Endothelial cell of umbilical vein (primary cell): ENCODE data around the gene DOK1. TPM values are rescaled to one million over a fixed set of nuclear protein-coding genes. Genes with fewer than 3 reads are reported as not detected.

Experiments
- BruUV-seq: library from RNA; stranded (reverse); fragments of 400-500 nt; replicated peaks from 2 replicates; lab custom pipeline; 2021; lab: Mats Ljungman, UMichigan
- CTCF ChIA-PET: fragments of 300-600, 350-600 bp; sonication (Branson Sonifier 250); formaldehyde crosslinking; loops from one replicate; lab custom pipeline; 2021; ENCODE audit warnings: antibody characterized with exemption, inconsistent platforms; lab: Charles Lee
- POLR2A ChIA-PET: fragments of 300-600, 350-600 bp; sonication (Branson Sonifier 250); formaldehyde crosslinking; loops from one replicate; lab custom pipeline; 2021; ENCODE audit warnings: antibody characterized with exemption, inconsistent platforms; lab: Charles Lee
- DNase-seq: peaks from one replicate; pipeline ENCODE4 v3.0.0-alpha.2; 2011; ENCODE audit warnings: low read depth, low spot score
- FAIRE-seq: peaks from 2 replicates; lab custom pipeline; 2011; peaks lifted over from hg19 to GRCh38; lab: Jason Lieb, UNC
- H2AFZ ChIP-seq: 2 replicates; pipeline ENCODE4 v1.6.0; 2012; ENCODE audit warnings: low read depth, low read length, control low read depth, inconsistent platforms
- H3K27ac ChIP-seq: 2 replicates; pipeline ENCODE4 v1.5.1; 2011; ENCODE audit warnings: low read depth, mild to moderate bottlenecking, control low read depth, low read length, moderate library complexity; ENCODE audit not compliant: insufficient read depth
- H3K27me3 ChIP-seq, 2 experiments: 2 replicates each; pipeline versions ENCODE4 v1.6.0 to v1.6.1; 2011; ENCODE audit warnings: low read length in 2 of 2, mixed read lengths in 1 of 2; ENCODE audit not compliant: control insufficient read depth in 2 of 2, insufficient read depth in 2 of 2
- H3K36me3 ChIP-seq, 2 experiments: 2 replicates in 1 of 2; 3 replicates in 1 of 2; pipeline ENCODE4 v1.5.1; 2011; ENCODE audit warnings: low read length in 2 of 2, mild to moderate bottlenecking in 1 of 2, moderate library complexity in 1 of 2; ENCODE audit not compliant: control insufficient read depth in 2 of 2, insufficient read depth in 2 of 2; ENCODE audit errors: extremely low read depth in 1 of 2
- H3K4me1 ChIP-seq: 3 replicates; pipeline ENCODE4 v1.5.1; 2011; ENCODE audit warnings: mild to moderate bottlenecking, low read length; ENCODE audit not compliant: control insufficient read depth, insufficient read depth; ENCODE audit errors: extremely low read depth
- H3K4me2 ChIP-seq: 2 replicates; pipeline ENCODE4 v1.6.1; 2011; ENCODE audit warnings: low read length, control low read depth, mixed read lengths; ENCODE audit not compliant: insufficient read depth
- H3K4me3 ChIP-seq, 3 experiments: fragments of 200-600 bp in 1 of 3; sonication (generic), shearing (Covaris generic) in 1 of 3; replicated peaks in 1 of 3; 2 replicates each; pipeline ENCODE4 v1.5.1; 2011 to 2016; ENCODE audit warnings: control low read depth in 3 of 3, low read length in 3 of 3, mild to moderate bottlenecking in 2 of 3, inconsistent platforms in 1 of 3, low read depth in 1 of 3, moderate library complexity in 1 of 3; ENCODE audit not compliant: insufficient read depth in 1 of 3
- H3K79me2 ChIP-seq: 2 replicates; pipeline ENCODE4 v1.6.0; 2012; ENCODE audit warnings: low read length, inconsistent platforms; ENCODE audit not compliant: control insufficient read depth, insufficient read depth
- H3K9ac ChIP-seq: replicated peaks from 2 replicates; pipeline ENCODE3; 2011; ENCODE audit warnings: low read length, control low read depth; ENCODE audit not compliant: insufficient read depth; ENCODE audit errors: extremely low read depth
- H3K9me1 ChIP-seq: replicated peaks from 3 replicates; pipeline ENCODE4 v1.6.0; 2011; ENCODE audit warnings: mild to moderate bottlenecking, low read length; ENCODE audit not compliant: control insufficient read depth, insufficient read depth; ENCODE audit errors: extremely low read depth
- H3K9me3 ChIP-seq: replicated peaks from 2 replicates; pipeline ENCODE4 v1.5.1; 2012; ENCODE audit warnings: low read length, inconsistent platforms; ENCODE audit not compliant: control insufficient read depth, insufficient read depth
- H4K20me1 ChIP-seq: replicated peaks from 2 replicates; pipeline ENCODE3; 2011; ENCODE audit warnings: mild to moderate bottlenecking, low read length; ENCODE audit not compliant: control insufficient read depth, insufficient read depth; ENCODE audit errors: extremely low read depth
- CTCF ChIP-seq, 2 donors: IDR thresholded peaks; 1 replicate in 1 of 2; 2 replicates in 1 of 2; pipeline ENCODE4 v1.5.1; 2011; ENCODE audit warnings: low read length in 2 of 2, mild to moderate bottlenecking in 2 of 2, moderate library complexity in 2 of 2, control low read depth in 1 of 2, inconsistent platforms in 1 of 2, low read depth in 1 of 2; ENCODE audit not compliant: insufficient read depth in 1 of 2; ENCODE audit errors: extremely low read depth in 1 of 2
- EZH2 ChIP-seq: IDR thresholded peaks from 2 replicates; pipeline ENCODE4 v1.6.1; 2012; ENCODE audit warnings: borderline replicate concordance, low read depth, mild to moderate bottlenecking, moderate library complexity, low read length, inconsistent platforms; ENCODE audit not compliant: severe bottlenecking
- FOS ChIP-seq: IDR thresholded peaks from 2 replicates; pipeline ENCODE4 v1.6.1; 2011; ENCODE audit warnings: mild to moderate bottlenecking, low read length, moderate library complexity, borderline replicate concordance; ENCODE audit not compliant: insufficient read depth
- GATA2 ChIP-seq: IDR thresholded peaks from 2 replicates; pipeline ENCODE4 v1.7.0; 2011; ENCODE audit warnings: low read depth, mild to moderate bottlenecking, moderate library complexity, mixed read lengths, low read length; ENCODE audit not compliant: insufficient read length, insufficient read depth
- JUN ChIP-seq: IDR thresholded peaks from 2 replicates; pipeline ENCODE4 v1.6.1; 2011; ENCODE audit warnings: borderline replicate concordance, low read depth; ENCODE audit not compliant: insufficient read length, insufficient read depth
- MYC ChIP-seq: IDR thresholded peaks from one replicate; pipeline ENCODE4 v1.6.1; 2011; ENCODE audit warnings: mild to moderate bottlenecking, low read depth, low read length
- POLR2A ChIP-seq: IDR thresholded peaks from 2 replicates; pipeline ENCODE4 v1.6.1; 2012; ENCODE audit warnings: low read depth, mild to moderate bottlenecking, control low read depth, low read length
- POLR2AphosphoS5 ChIP-seq: IDR thresholded peaks from 2 replicates; pipeline ENCODE4 v1.6.1; 2012; ENCODE audit warnings: low read depth, mild to moderate bottlenecking, control low read depth, low read length, moderate library complexity; ENCODE audit not compliant: insufficient read depth
- dilution Hi-C: fragments of 300-500 bp; cut with MboI; formaldehyde crosslinking; loops from one replicate; pipeline ENCODE4 v1.15.0; 2019; ENCODE audit warnings: low sequenced_read_pairs; ENCODE audit not compliant: extremely low pct_ligation_motif_present
- intact Hi-C: fragments of 100-400 bp; cut with micrococcal nuclease; formaldehyde crosslinking; loops from one replicate; pipeline ENCODE4 v1.10.0; 2022
- polyA plus RNA-seq, 4 experiments: library from polyadenylated mRNA; depleted of rRNA in 3 of 4; stranded (reverse) in 3 of 4; unstranded in 1 of 4; fragments of >200 nt; gene quantifications; 2 replicates each; pipeline versions ENCODE4 v1.2.1 to v1.2.3, GENCODE V29; 2011 to 2012; ENCODE audit warnings: missing spikeins in 1 of 4
- total RNA-seq: library from RNA; stranded (reverse); gene quantifications from 2 replicates; pipeline ENCODE4 v1.2.3, GENCODE V29; 2021
- TF ChIP-seq, protein P1 (sequence below): IDR thresholded peaks from 2 replicates; pipeline ENCODE4 v1.6.1; 2011; ENCODE audit not compliant: insufficient read depth, insufficient read length

Gene DOK1
- total and polyA plus RNA-seq, 2 donors (not counting 3 experiments of a cell fraction or from before 2014, with no cell fraction given): 10.4 to 12.7 TPM

GRCh38 chr2:74531666-74532065 is 22.9 kb upstream of the DOK1 start:
- Histone ChIP-seq H3K4me3 (no peak overlapping the region), H4K20me1 (no peaks in the 10 kb centered on the region), H3K9ac (no peak overlapping the region), H3K9me1 (no peaks in the 10 kb centered on the region), H2AFZ (no peak overlapping the region), H3K79me2 (peaks cover 19% of the 10 kb centered on the region), H3K27me3 (no peaks in the 10 kb centered on the region), H3K4me2 (no peak overlapping the region), H3K27ac (no peak overlapping the region), H3K4me1 (peaks cover 20% of the 10 kb centered on the region), H3K36me3 (peaks cover 4 to 19% of the 10 kb centered on the region in 2 experiments), H3K9me3 (no peaks in the 10 kb centered on the region)
- POLR2A ChIA-PET: no interaction called here
- no peak for DNase-seq
- dilution Hi-C loops: no loop called here
- TF ChIP-seq JUN (no peak), MYC (no peak), POLR2AphosphoS5 (no peak), POLR2A (no peak), FOS (no peak), CTCF (IDR thresholded peaks at IDR 0.05; ENCODE audit: extremely low read depth in 1 of 2, insufficient read depth in 1 of 2, low read depth in 1 of 2, low read length in 2 of 2) (no peak), EZH2 (no peak), GATA2 (no peak)
- TF ChIP-seq, protein P1, sequence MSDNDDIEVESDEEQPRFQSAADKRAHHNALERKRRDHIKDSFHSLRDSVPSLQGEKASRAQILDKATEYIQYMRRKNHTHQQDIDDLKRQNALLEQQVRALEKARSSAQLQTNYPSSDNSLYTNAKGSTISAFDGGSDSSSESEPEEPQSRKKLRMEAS: no peak
- no peak for FAIRE-seq
- CTCF ChIA-PET: interaction anchor here (0.5 to 5.2 kb wide), 26 partner anchors 13 to 708 kb away, joined by 3 to 82 read pairs (median 5); partner anchors contain the start of genes CCDC142, LBX2, MOGS and PCGF1
- intact Hi-C loops: loop anchor here (2.0 to 5.0 kb wide), 3 partner anchors 34 to 281 kb away; partner anchors contain the start of gene LBX2
- no TSS peak for BruUV-seq
